K562 (cell line): Measurements from ENCODE around the gene GALR3. TPM values are rescaled to one million over a fixed set of nuclear protein-coding genes. Genes with fewer than 3 reads are reported as not detected.

Source experiments
- ATAC-seq: fragments of 200-7000 bp; cut with Tn5 transposase; 3 replicates; pipeline ENCODE4 v1.9.1; 2020; ENCODE audit warnings: moderate library complexity
- BruUV-seq: library from RNA; stranded (reverse); fragments of 400-500 nt; replicated peaks from 2 replicates; lab custom pipeline; 2021; lab: Mats Ljungman, UMichigan
- CTCF ChIA-PET: fragments of 300-600 bp; formaldehyde crosslinking; extraction: SDS; loops from one replicate; lab custom pipeline; 2021; ENCODE audit warnings: low intra/inter-chr PET ratio; lab: Yijun Ruan, JAX
- POLR2A ChIA-PET: fragments of 300-600, 350-650 bp; sonication (Branson Sonifier 250); formaldehyde crosslinking; extraction: SDS; loops from one replicate; lab custom pipeline; 2021; ENCODE audit warnings: antibody characterized with exemption, inconsistent platforms; lab: Yijun Ruan, JAX
- DNase-seq, 4 experiments: peaks; one replicate each; pipeline versions ENCODE4 v3.0.0 to v3.0.0-alpha.2; 2011 to 2018; ENCODE audit warnings: low spot score in 3 of 4, mixed read lengths in 3 of 4; ENCODE audit errors: extremely low read depth in 1 of 4
- FAIRE-seq: peaks from 2 replicates; lab custom pipeline; 2011; peaks lifted over from hg19 to GRCh38; lab: Jason Lieb, UNC
- H2AFZ ChIP-seq: 2 replicates; pipeline ENCODE4 v1.6.0; 2011; ENCODE audit warnings: low read depth, low read length, control low read depth, inconsistent platforms
- H3K27ac ChIP-seq: fragments of 200-600 bp; 3 replicates; pipeline ENCODE4 v1.8.0; 2011; ENCODE audit warnings: low read depth, mild to moderate bottlenecking, control low read depth, inconsistent platforms, low read length, moderate library complexity, mixed read lengths; ENCODE audit errors: extremely low read depth
- H3K27me3 ChIP-seq, 2 experiments: fragments of 300-600 bp in 1 of 2; 2 replicates in 1 of 2; 3 replicates in 1 of 2; pipeline versions ENCODE4 v1.6.0 to v1.8.0; 2011; ENCODE audit warnings: inconsistent platforms in 2 of 2, low read length in 2 of 2, mild to moderate bottlenecking in 1 of 2, mixed read lengths in 1 of 2, moderate library complexity in 1 of 2; ENCODE audit not compliant: control insufficient read depth in 2 of 2, insufficient read depth in 2 of 2
- H3K36me3 ChIP-seq: fragments of 300-600 bp; 3 replicates; pipeline ENCODE4 v1.8.0; 2011; ENCODE audit warnings: mild to moderate bottlenecking, low read length, inconsistent platforms; ENCODE audit not compliant: control insufficient read depth, insufficient read depth
- H3K4me1 ChIP-seq, 2 experiments: fragments of 200-600 bp in 1 of 2; replicated peaks in 1 of 2; 2 replicates in 1 of 2; 3 replicates in 1 of 2; pipeline versions ENCODE4 v1.5.1 to v1.8.0; 2011; ENCODE audit warnings: inconsistent platforms in 2 of 2, low read length in 2 of 2, mild to moderate bottlenecking in 1 of 2, mixed read lengths in 1 of 2, moderate library complexity in 1 of 2; ENCODE audit not compliant: control insufficient read depth in 2 of 2, insufficient read depth in 2 of 2
- H3K4me2 ChIP-seq: 2 replicates; pipeline ENCODE4 v1.6.1; 2011; ENCODE audit warnings: low read length, control low read depth, inconsistent platforms, mixed read lengths; ENCODE audit not compliant: insufficient read depth
- H3K4me3 ChIP-seq: fragments of 200-600 bp; sonication (generic), shearing (Covaris generic); 2 replicates; pipeline ENCODE4 v1.5.1; 2016; ENCODE audit warnings: control low read depth, inconsistent platforms
- H3K79me2 ChIP-seq: fragments of 200-600 bp; 3 replicates; pipeline ENCODE4 v1.8.0; 2011; ENCODE audit warnings: low read length, inconsistent platforms; ENCODE audit not compliant: control insufficient read depth, insufficient read depth
- H3K9ac ChIP-seq, 2 experiments: 2 replicates each; pipeline versions ENCODE4 v1.6.0 to v1.6.1; 2011; ENCODE audit warnings: low read depth in 2 of 2, low read length in 2 of 2, control low read depth in 1 of 2, inconsistent platforms in 1 of 2, mild to moderate bottlenecking in 1 of 2, mixed read lengths in 1 of 2; ENCODE audit not compliant: insufficient read depth in 1 of 2
- H3K9me1 ChIP-seq: one replicate; pipeline ENCODE4 v1.6.0; 2011; ENCODE audit warnings: inconsistent platforms, mild to moderate bottlenecking, low read length, moderate library complexity; ENCODE audit not compliant: control insufficient read depth, insufficient read depth
- H3K9me3 ChIP-seq: replicated peaks from 2 replicates; pipeline ENCODE4 v1.5.1; 2011; ENCODE audit warnings: low read depth, low read length, inconsistent platforms; ENCODE audit not compliant: control insufficient read depth, insufficient read depth
- H4K20me1 ChIP-seq: replicated peaks from 2 replicates; pipeline ENCODE4 v1.6.1; 2011; ENCODE audit warnings: low read length, inconsistent platforms, mixed read lengths; ENCODE audit not compliant: control insufficient read depth, insufficient read depth
- E4F1 ChIP-seq: fragments of 250-450 bp; sonication (Bioruptor Pico); IDR thresholded peaks from 2 replicates; pipeline ENCODE4 v1.5.0; 2021; ENCODE audit warnings: mild to moderate bottlenecking, borderline replicate concordance
- EP400 ChIP-seq: fragments of 450-650 bp; IDR thresholded peaks from 2 replicates; pipeline ENCODE4 v1.6.1; 2017; ENCODE audit warnings: antibody characterized with exemption, mild to moderate bottlenecking, moderate library complexity
- EZH2 ChIP-seq: IDR thresholded peaks from 2 replicates; pipeline ENCODE4 v1.6.1; 2012; ENCODE audit warnings: low read depth, mild to moderate bottlenecking, inconsistent platforms, low read length, borderline replicate concordance
- HOXB6 ChIP-seq: fragments of 250-450 bp; sonication (Bioruptor Pico); IDR thresholded peaks from 2 replicates; pipeline ENCODE4 v1.5.1; 2022; ENCODE audit warnings: mild to moderate bottlenecking, borderline replicate concordance
- KLF6 ChIP-seq: fragments of 250-450 bp; sonication (Bioruptor Pico); IDR thresholded peaks from 2 replicates; pipeline ENCODE4 v1.4.0; 2020; ENCODE audit warnings: mild to moderate bottlenecking, moderate library complexity, borderline replicate concordance
- MYNN ChIP-seq, 2 experiments: sonication (generic); formaldehyde crosslinking in 1 of 2; IDR thresholded peaks; 2 replicates each; pipeline versions ENCODE4 v1.5.0 to v1.6.1; 2016 to 2020; ENCODE audit warnings: antibody characterized with exemption in 1 of 2, missing genetic modification reagents in 1 of 2
- PTTG1 ChIP-seq: fragments of 450-650 bp; IDR thresholded peaks from 2 replicates; pipeline ENCODE4 v1.6.1; 2016; ENCODE audit warnings: low read depth, mild to moderate bottlenecking, missing genetic modification characterization, missing compliant biosample characterization
- TAF7 ChIP-seq: fragments of 450-650 bp; IDR thresholded peaks from 2 replicates; pipeline ENCODE4 v1.6.1; 2016; ENCODE audit warnings: missing genetic modification characterization, missing compliant biosample characterization
- TEAD1 ChIP-seq, 2 experiments: fragments of 450-650 bp in 1 of 2; sonication (generic) in 1 of 2; formaldehyde crosslinking; IDR thresholded peaks; 2 replicates each; pipeline versions ENCODE4 v1.4.0 to v1.8.0; 2020 to 2022; ENCODE audit warnings: mild to moderate bottlenecking in 2 of 2, missing genetic modification reagents in 1 of 2
- TSHZ1 ChIP-seq: fragments of 250-450 bp; sonication (Bioruptor Pico); IDR thresholded peaks from 2 replicates; pipeline ENCODE4 v1.4.0; 2020; ENCODE audit warnings: mild to moderate bottlenecking, moderate library complexity
- ZNF174 ChIP-seq: fragments of 250-450 bp; sonication (Bioruptor Pico); IDR thresholded peaks from 2 replicates; pipeline ENCODE4 v1.4.0; 2020; ENCODE audit warnings: mild to moderate bottlenecking
- ZNF384 ChIP-seq: IDR thresholded peaks from 2 replicates; pipeline ENCODE4 v1.6.1; 2012; ENCODE audit warnings: low read depth, low read length, improper control_type of control experiment
- ZNF75A ChIP-seq: fragments of 450-650 bp; formaldehyde crosslinking; IDR thresholded peaks from 2 replicates; pipeline ENCODE4 v1.4.0; 2020; ENCODE audit warnings: mild to moderate bottlenecking
- WGBS: fragments of 100-300 bp; shearing (Covaris generic); methylation state at CpG from one replicate; pipeline ENCODE4 v1.1.6; 2016; ENCODE audit warnings: low coverage, mixed read lengths; ENCODE audit not compliant: insufficient coverage; ENCODE audit errors: missing lambda C conversion rate; 5-methylcytosine and 5-hydroxymethylcytosine counted together
- in situ Hi-C: fragments of 300-500 bp; cut with MboI; formaldehyde crosslinking; loops from 4 replicates; pipeline ENCODE4 v1.15.0; 2018; ENCODE audit warnings: inconsistent platforms, mixed read lengths
- intact Hi-C: fragments of 100-400 bp; cut with micrococcal nuclease; formaldehyde crosslinking; loops from 2 replicates; pipeline ENCODE4 v1.14.2; 2022
- polyA plus RNA-seq, 8 experiments: library from polyadenylated mRNA; depleted of rRNA in 4 of 8; stranded (reverse) in 5 of 8; unstranded in 3 of 8; fragments of >200 nt; fragmentation: Nextera tagmentation in 2 of 8; fragmentation: Illumina TruSeq in 1 of 8; extraction: Ambion mirVana in 2 of 8; extraction: Trizol in 1 of 8; gene quantifications; 2 replicates each; pipeline versions ENCODE4 v1.2.1 to v1.2.3, GENCODE V29; 2011 to 2014; ENCODE audit warnings: inconsistent platforms in 1 of 8, missing spikeins in 1 of 8
- total RNA-seq, 7 experiments: library from RNA; depleted of rRNA in 6 of 7; stranded (reverse); fragments of >200 nt in 6 of 7; fragmentation: Illumina TruSeq in 2 of 7; extraction: Trizol in 2 of 7; gene quantifications; 2 replicates each; pipeline versions ENCODE4 v1.2.1 to v1.2.3, GENCODE V29; 2011 to 2021; ENCODE audit warnings: low replicate concordance in 1 of 7

GALR3 gene
- total and polyA plus RNA-seq, 9 of the 15 experiments (the other 6 are each of a cell fraction or from before 2014, with no cell fraction given), result 0.13 TPM; not detected in 8

- DNase-seq (no peak), FAIRE-seq (no peak), ATAC-seq (no peak)
- Histone ChIP-seq H3K27ac (peak overlapping the region; percentile 40; the same call in 2 of the 3 replicates), H3K4me1 (peaks cover 3 to 8% of the 10 kb centered on the region in 2 experiments; a peak in 3 of 5 replicates), H3K9me3 (no peaks in the 10 kb centered on the region), H3K79me2 (peaks cover 78% of the 10 kb centered on the region), H3K9me1 (no peaks in the 10 kb centered on the region), H3K36me3 (peaks cover 57% of the 10 kb centered on the region), H3K4me2 (0 out of 2 replicates have a peak overlapping the region, but pooled peaks have one; percentile 3), H2AFZ (no peak overlapping the region), H3K9ac (peak overlapping the region in 1 of 2 experiments; percentile 85; a peak in 2 of 4 replicates), H4K20me1 (peaks cover 3% of the 10 kb centered on the region; the same call in 1 of the 2 replicates), H3K4me3 (no peak overlapping the region; the same call in 1 of the 2 replicates), H3K27me3 (no peaks in the 10 kb centered on the region)
- whole genome bisulfite sequencing, result 63% methylated on average over 4 of the region's 4 CpGs
- no TSS peak for BruUV-seq
- CTCF ChIA-PET, result interaction anchor here (0.9 kb wide), 1 partner anchor 13 kb away, joined by 3 read pairs; no protein-coding TSS in a partner anchor
- TF ChIP-seq KLF6 (no peak), MYNN (IDR thresholded peaks at IDR 0.05) (no peak), MYNN (CRISPR knock-in tag; IDR thresholded peaks at IDR 0.05) (no peak), TEAD1 (CRISPR knock-in tag; IDR thresholded peaks at IDR 0.05) (no peak), ZNF384 (no peak), EZH2 (no peak), ZNF75A (CRISPR knock-in tag) (no peak), TSHZ1 (no peak), E4F1 (CRISPR knock-in tag) (no peak), PTTG1 (tag) (no peak), ZNF174 (CRISPR knock-in tag) (no peak), HOXB6 (CRISPR knock-in tag) (no peak), EP400 (no peak), TAF7 (tag) (no peak)
- intact Hi-C loops, result no loop called here
- POLR2A ChIA-PET, result no interaction called here
- in situ Hi-C loops, result no loop called here
Measured at GRCh38 chr22:37850801-37851200, 27.6 kb downstream of the GALR3 start.
